ENCODE results near the gene MAN2B2.

Gene MAN2B2

GRCh38 chr4:6538111-6538510, 36.9 kb upstream of the MAN2B2 start (continued):
- TF ChIP-seq PATZ1 (CRISPR knock-in tag; IDR thresholded peaks at IDR 0.05; ENCODE audit: borderline replicate concordance), result no peak
- TF ChIP-seq RARB (CRISPR knock-in tag; IDR thresholded peaks at IDR 0.05), result no peak

GRCh38 chr4:6538575-6538974, 36.4 kb upstream of the MAN2B2 start:
- no peak for TF ChIP-seq POU6F1 (CRISPR knock-in tag; IDR thresholded peaks at IDR 0.05; ENCODE audit: borderline replicate concordance, low read depth)
- no peak for TF ChIP-seq ARNTL (CRISPR knock-in tag; IDR thresholded peaks at IDR 0.05; ENCODE audit: borderline replicate concordance, low read depth)
- no peak for TF ChIP-seq SNAI2 (CRISPR knock-in tag; IDR thresholded peaks at IDR 0.05)
- no peak for TF ChIP-seq OSR1 (CRISPR knock-in tag; IDR thresholded peaks at IDR 0.05)

GRCh38 chr4:6539009-6539764, 35.8 kb upstream of the MAN2B2 start:
- no peak for ATAC-seq

More at GRCh38 chr4:6538575-6538974, 36.4 kb upstream of the MAN2B2 start:
- ATAC-seq, result no peak

GRCh38 chr4:6540879-6541278, 34.1 kb upstream of the MAN2B2 start:
- no peak for TF ChIP-seq ARNTL (CRISPR knock-in tag; IDR thresholded peaks at IDR 0.05; ENCODE audit: borderline replicate concordance, low read depth)
- no peak for TF ChIP-seq PPARA (CRISPR knock-in tag; IDR thresholded peaks at IDR 0.05; ENCODE audit: borderline replicate concordance)
- no peak for TF ChIP-seq TOX (CRISPR knock-in tag; IDR thresholded peaks at IDR 0.05; ENCODE audit: borderline replicate concordance)
- no peak for TF ChIP-seq CSRNP3 (CRISPR knock-in tag; IDR thresholded peaks at IDR 0.05)
- no peak for TF ChIP-seq ZFP30 (CRISPR knock-in tag; IDR thresholded peaks at IDR 0.05)
- no peak for TF ChIP-seq ZC3H10 (CRISPR knock-in tag; IDR thresholded peaks at IDR 0.05)
- TF ChIP-seq PATZ1 (CRISPR knock-in tag; IDR thresholded peaks at IDR 0.05; ENCODE audit: borderline replicate concordance), result no peak
- no peak for TF ChIP-seq SNAI2 (CRISPR knock-in tag; IDR thresholded peaks at IDR 0.05)
- TF ChIP-seq CSDC2 (CRISPR knock-in tag; IDR thresholded peaks at IDR 0.05), result no peak
- TF ChIP-seq ZNF565 (CRISPR knock-in tag; conservative IDR thresholded peaks at IDR 0.05; ENCODE audit: low read depth), result no peak
- TF ChIP-seq ESRRG (CRISPR knock-in tag; IDR thresholded peaks at IDR 0.05), result no peak
- no peak for TF ChIP-seq TCF4 (CRISPR knock-in tag; IDR thresholded peaks at IDR 0.05; ENCODE audit: borderline replicate concordance)
- TF ChIP-seq ZFP3 (CRISPR knock-in tag; IDR thresholded peaks at IDR 0.05), result no peak
- no peak for TF ChIP-seq ZNF8 (CRISPR knock-in tag; IDR thresholded peaks at IDR 0.05)
- TF ChIP-seq GLIS3 (CRISPR knock-in tag; IDR thresholded peaks at IDR 0.05), result no peak
- TF ChIP-seq RARB (CRISPR knock-in tag; IDR thresholded peaks at IDR 0.05), result no peak
- ATAC-seq, result no peak

More at GRCh38 chr4:6539009-6539764, 35.8 kb upstream of the MAN2B2 start:
- TF ChIP-seq ZFP30 (CRISPR knock-in tag; IDR thresholded peaks at IDR 0.05), result no peak
- no peak for TF ChIP-seq CSDC2 (CRISPR knock-in tag; IDR thresholded peaks at IDR 0.05)
- TF ChIP-seq SNAI2 (CRISPR knock-in tag; IDR thresholded peaks at IDR 0.05), result no peak
- TF ChIP-seq BACH2 (CRISPR knock-in tag; IDR thresholded peaks at IDR 0.05; ENCODE audit: borderline replicate concordance), result no peak
- TF ChIP-seq RARB (CRISPR knock-in tag; IDR thresholded peaks at IDR 0.05), result no peak
- TF ChIP-seq TOX (CRISPR knock-in tag; IDR thresholded peaks at IDR 0.05; ENCODE audit: borderline replicate concordance), result no peak
- TF ChIP-seq OSR1 (CRISPR knock-in tag; IDR thresholded peaks at IDR 0.05), result no peak
- TF ChIP-seq ZC3H10 (CRISPR knock-in tag; IDR thresholded peaks at IDR 0.05), result no peak
- no peak for TF ChIP-seq ISL1 (CRISPR knock-in tag; IDR thresholded peaks at IDR 0.05)
- no peak for TF ChIP-seq TCF4 (CRISPR knock-in tag; IDR thresholded peaks at IDR 0.05; ENCODE audit: borderline replicate concordance)
- TF ChIP-seq PPARA (CRISPR knock-in tag; IDR thresholded peaks at IDR 0.05; ENCODE audit: borderline replicate concordance), result no peak

All from SK-N-SH treated with all-trans-retinoic acid at 6 μM for 48 hours (cell line).